NCI-H1092 (cell line): Measurements from ENCODE around the gene NDUFV3.
"Not testable (repeated sequence)": the region's sequence is repeated elsewhere in the genome, so short reads cannot be mapped to it uniquely, and the experiment has no call there.

Experiments used
- DNase-seq: peaks from one replicate; lab custom pipeline; 2025; lab: John Stamatoyannopoulos, UW

NDUFV3 gene

DNA sequence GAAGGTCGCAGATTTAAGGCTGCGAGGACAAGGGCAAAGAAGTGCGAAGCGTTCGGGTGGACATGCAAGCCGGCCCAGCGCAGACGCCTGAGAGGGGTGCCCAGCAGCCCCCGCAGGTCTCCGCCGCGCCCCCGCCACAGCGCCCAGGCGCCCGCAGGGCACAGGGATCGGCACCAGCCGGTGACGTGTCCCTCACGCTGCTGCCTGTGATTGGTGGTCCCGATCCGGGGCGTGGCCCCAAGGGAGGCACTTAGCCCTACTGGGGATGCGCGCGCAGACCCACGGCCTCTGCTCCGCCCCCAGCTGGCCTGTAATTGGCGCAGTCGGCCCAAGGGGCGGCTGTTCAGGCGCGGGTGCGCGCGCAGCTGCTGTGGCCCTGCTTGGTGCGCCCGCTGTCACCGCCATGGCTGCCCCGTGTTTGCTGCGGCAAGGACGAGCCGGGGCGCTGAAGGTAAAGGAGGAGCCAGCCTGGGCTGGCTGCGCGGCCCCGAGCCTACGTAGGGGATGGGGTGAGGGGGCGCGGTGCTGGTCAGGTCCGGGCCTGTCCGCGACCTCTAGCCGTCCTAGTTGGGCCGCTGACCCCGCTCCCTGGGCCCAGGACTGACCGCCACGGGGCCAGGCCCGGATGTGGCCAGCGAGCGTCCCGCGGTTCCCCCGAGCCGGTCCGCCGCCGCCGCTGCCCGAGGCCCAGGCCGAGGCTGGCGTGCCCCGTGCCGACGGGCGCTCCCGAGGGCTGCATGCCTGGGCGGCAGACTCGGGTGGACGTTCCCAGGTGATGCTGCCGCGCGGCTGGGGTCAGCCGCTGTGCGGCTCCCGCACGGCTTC, at the start of gene NDUFV3:
NDUFV3 (plus strand) TSS at position 379 of the 825 bp plus-strand sequence; CDS start at position 404, 25 bp downstream.
- DNase-seq = peak; percentile 99

DNA sequence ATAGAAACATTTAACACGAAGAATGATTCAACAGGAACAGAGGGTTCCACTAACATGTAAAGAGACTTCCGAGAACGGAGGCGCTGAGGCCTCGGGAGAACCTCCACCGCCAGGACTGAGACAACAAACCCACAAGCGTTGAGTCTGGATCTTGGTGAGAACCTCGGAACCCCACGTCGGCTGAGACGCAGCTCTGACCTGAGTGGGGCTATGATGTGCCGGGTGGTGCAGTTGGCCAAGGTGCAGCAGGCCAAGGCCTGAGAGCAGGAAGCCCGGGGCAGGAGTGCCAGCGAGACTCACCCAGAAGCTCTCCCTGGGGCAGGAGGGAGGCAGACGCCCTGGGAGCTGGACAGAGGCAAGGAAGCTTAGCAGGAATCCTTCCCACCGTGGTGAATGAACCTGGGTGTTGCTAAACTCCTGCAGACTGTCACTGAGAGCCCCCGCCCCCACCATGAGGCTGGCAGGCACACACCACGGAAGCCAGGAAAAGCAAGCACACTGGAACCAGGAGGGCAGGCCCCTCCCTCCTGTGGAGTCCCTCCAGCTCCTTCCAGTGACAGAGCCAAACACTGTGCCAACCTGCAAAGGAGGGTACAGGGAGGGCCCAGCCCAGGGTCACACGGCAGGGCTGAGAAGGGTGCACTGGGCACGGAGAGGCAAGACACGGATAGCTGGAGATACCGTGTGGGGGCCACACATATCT, 48.5 kb upstream of the NDUFV3 start:
- no peak for DNase-seq

DNA sequence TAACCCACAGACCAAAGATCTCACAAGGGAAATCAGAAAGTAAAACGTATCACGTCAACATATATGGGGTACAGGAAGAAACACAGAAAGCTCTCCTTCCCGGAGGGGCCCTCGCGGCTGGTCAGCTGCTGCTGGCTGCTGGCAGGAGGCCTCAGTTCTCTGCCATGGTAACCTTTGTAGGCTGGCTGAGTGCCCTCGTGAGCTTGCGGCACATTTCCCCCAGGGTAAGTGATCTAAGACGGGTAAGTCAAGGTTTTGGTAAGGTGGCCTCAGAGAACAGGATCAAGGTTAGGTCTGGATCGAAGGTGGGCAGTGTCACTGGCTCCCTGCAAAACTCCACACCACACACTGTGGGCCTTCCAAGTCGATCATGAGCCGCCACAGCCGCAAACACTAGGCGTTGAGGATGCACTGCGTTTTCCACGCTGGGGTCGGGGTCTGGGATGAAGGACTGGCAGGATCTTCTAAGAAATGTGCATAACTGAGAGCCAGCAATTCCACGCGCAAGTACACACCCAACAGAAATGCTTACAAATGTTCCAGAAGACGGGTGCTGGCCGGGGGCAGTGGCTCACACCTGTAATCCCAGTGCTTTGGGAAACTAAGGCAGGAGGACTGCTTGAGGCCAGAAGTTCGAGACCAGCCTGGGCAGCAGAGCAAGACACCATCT, 47.7 kb upstream of the NDUFV3 start:
- DNase-seq = peak; percentile 40

DNA sequence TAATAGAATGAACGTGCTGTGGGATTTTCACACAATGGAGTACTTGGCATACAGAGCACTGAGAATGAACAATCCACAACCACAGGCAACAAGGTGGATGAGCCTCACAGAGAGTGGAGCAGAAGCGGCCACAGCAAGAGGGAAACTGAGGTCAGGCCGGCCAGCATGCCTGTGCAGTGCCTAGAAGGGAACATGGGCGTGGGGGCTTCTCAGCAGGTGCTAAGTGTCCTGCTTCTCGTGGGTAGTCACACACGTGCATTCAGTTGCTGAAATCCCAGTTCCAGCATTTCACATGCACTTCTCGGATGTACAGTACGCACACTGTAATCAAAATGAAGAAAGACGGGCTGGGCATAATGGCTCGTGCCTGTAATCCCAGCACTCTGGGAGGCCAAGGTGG, 46.9 kb upstream of the NDUFV3 start:
- DNase-seq = no peak

DNA sequence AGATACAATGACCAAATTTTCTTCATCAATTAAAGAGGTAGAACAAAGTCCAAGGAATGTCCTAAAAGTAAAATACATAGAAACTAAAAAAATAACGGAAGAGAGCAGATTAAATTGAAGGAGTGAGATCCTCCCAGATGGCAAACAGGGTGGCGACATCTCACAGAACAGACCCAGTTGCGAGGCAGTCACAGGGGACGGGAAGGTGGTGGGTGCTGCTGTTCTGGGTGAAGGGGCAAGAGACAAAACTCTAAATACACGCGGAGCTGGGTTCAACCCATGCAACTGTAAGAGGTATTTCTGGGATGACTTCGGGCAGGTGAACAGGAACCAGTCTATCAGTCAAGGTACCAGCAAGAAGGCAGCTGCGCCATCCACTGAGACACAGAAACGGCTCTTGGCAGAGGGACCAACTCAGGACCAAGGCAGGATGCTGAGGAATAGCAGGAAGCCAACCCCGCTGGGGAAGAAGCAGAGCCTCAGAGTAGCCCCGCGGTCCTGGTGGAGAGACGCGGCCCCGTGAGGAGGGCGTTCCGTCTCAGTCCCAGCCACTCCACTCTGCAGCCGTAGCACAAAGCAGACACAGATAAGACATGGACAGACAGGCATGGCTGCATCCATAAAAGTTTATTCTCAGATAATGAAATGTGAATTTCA, 45.9 kb upstream of the NDUFV3 start:
- no peak for DNase-seq

DNA sequence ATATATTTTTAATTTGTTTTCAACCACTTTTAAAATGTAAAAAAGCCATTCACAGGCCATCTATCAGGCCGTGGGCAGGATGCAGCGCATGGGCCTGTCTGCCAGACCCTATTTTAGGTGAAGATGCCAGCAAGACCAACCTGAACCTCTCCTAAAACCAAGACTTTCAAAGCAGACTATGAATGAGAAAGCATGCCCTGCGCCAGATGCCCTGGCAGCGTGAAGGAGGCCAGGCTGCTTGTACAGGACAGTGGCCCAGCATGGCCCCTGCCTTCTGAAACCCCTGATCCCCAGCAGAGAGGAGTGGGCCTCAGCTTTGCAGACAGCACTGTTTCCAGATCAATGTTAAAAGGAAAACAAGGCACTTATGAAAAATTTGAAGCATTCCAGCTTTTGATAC, 45.4 kb upstream of the NDUFV3 start:
- DNase-seq = no peak

DNA sequence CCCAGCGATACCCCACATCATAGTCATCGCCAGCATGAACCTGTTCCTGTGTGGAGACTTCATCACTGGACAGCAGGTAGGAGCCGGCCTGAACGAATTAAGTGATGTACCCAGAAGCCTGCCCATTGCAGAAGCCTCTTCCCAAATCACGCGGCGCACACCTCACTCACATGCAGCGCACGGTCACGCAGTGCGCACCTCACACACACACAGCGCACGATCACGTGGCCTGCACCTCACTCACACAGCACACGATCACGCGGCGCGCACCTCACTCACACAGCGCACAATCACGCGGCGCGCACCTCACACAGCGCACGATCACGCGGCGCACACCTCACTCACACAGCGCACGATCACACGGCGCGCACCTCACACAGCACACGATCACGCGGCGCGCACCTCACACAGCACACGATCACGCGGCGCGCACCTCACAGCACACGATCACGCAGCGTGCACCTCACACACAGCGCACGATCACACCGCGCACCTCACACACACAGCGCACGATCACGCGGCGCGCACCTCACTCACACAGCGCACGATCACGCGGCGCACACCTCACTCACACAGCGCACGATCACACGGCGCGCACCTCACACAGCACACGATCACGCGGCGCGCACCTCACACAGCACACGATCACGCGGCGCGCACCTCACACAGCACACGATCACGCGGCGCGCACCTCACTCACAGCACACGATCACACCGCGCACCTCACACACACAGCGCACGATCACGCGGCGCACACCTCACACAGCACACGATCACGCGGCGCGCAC, 44.8 kb upstream of the NDUFV3 start:
- DNase-seq = not testable (repeated sequence)

DNA sequence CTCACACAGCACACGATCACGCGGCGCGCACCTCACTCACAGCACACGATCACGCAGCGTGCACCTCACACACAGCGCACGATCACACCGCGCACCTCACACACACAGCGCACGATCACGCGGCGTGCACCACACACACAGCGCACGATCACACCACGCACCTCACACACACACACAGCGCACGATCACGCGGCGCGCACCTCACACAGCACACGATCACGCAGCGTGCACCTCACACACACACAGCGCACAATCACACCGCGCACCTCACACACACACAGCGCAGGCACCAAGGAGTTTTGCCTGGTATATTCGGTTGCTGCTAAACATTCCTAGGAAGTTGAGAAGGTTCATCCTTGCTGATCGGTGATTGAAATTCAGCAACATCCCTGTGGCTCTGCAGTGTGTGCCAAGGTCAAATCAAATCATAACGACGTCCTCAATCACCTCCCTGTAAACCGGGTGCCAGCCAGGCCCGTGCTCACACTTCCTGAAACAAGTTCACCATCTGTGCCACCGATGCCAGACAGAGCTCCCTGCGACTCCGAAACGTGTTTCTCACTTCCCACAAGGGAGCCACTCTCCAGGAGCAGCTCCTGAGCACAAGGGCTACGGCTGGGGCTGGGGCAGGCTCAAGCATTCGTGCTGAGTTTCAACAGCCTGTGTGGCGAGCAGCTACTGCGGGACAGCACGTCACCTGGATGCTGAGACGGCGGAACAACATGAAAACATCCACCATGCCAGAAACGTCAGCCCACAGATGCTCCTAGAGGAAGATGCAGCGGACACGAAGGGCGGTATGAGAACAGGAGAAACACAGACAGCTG, 44.0 kb upstream of the NDUFV3 start:
- DNase-seq = no peak

DNA sequence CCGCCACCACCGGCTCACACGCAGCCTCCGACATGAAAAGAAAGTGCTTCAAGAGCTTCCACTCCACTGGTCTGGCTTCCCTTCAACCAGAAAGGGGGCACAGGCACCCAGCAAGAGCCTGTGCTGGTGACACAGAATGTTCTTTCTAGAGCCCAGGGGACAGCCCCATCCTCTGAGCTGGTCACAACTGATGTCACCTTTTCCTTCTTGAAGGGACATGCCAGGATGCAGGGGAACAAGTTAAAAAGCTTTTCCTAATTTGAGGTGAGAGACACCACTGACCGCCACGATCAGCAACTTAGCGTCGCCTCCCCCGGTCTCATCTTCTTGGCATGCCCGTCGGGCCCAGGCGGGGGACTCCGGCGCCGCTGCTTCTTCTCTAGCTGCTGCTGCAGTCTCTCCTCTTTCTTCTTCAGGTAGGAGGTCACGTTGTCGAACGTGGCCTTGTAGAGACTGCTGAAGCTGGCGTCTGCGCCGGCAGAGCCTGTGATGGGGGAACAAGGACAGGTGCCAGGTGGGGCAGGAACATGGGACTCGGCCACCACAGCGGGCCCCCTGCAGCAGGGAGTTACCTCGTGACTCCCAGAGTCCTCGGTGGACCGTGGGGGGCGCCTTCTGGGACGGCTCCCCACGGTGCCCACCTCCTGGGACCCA, 43.2 kb upstream of the NDUFV3 start:
- DNase-seq = no peak

DNA sequence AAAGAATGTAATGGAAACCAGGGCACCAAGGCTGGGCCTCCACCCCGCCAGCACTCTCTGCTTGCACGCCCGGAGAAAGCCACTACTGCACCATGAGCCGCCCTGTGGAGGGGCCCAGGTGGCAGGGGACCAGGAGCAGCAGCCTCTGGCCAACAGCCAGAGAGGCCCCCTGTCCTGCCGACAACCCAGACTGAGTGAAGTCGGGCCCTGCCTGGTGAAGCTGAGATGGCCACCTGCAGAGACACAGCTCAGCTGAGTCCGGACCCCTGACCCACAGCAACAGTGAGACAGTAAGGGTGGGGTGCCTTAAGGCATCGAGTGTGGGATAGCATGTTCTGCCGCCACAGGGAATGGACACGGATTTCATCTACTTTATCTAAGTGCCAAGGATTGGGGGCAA, 42.6 kb upstream of the NDUFV3 start:
- DNase-seq = no peak

DNA sequence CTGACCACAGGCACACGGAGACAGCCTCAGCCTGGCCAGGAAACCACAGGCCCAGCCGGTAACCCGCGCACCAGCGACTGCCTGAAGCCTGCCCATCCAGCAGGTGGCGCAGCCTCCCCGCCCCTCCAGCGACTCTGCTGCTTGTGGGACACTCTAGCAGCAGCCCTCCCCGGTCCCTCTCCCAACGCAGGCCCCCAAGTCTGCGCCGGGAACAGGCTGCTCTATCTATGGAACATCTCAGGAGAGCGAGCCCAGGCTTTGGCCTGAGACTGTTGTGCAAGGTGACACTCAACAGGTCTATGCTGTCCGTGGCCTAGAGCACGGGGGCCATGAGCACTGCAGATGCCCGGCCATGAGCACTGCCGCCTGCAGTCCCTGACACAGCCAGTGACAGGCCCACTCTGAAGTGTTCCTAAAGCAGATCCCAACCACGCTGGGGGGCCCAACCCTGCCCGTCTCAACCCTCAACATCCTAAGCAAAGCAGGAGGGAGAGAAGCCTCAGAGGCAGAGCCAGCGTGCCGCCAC, 42.2 kb upstream of the NDUFV3 start:
- DNase-seq = no peak

DNA sequence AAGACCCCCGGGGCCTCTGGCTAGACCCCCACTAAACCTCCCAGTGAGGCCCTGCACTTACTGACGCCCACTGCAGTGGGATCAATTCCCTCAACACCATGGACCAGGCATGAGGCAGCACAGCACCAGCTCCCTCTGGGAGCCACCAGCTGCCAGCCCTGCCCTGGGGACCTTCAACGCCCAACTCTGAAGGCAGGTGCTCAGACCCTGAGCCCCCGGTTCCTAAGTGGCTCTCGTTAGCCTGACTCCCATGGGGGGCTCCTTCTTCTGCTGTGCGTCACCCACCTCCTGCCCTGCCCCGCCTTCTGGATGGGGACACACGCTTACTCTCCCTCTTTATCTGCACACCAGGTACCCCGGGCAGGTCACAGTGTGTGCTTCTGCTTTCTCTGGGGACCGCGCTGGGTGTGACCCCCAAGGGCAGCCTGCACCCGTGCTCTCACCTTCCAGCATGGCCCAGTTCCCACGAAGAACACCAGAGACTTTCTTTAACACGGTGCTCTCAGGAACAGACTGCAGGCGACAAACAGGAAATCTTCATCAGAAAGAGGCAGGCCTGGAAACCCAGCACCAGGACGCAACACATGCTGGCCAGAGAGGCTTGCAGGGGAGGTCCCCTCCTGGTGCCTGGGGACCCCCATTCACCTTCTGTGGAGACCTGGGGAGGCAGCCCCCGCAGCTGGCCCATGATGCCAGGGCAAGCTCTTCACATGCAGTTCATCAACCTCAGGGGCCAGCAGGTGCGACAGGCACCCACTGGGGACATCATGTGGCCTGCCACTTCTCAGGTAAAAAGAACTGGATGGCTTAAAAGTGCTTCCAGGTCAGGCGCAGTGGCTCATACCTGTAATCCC, 41.1 kb upstream of the NDUFV3 start:
- no peak for DNase-seq

DNA sequence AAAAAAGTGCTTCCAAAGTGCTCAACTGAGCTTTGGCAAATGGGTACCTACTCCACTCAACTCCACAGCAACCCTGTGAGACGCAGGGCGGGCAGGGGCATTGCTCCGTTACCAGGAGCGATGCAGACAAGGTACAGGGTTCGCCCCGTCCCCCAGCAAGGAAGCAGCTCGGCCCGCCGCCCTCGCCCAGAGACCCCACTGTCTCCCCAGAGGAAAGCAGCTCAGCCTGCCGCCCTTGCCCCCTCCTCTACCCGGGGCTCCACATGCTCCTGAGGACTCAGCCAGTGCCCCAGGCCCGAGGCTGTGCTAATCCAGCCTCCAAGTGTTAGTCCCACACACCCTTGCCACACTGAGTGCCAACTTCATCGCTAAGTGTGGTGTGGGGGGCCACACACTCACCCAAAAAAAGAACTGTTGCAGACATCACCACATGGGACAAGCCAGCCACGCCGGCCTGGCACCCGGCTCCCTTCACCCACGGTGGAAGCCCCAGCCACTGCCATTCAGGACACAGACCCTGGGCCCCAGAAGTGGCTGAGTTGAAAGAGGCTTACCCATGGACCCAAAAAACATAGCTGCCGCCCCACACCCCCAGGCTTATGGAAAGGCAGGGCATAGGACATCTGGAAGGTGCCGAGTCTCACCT, 40.1 kb upstream of the NDUFV3 start:
- no peak for DNase-seq

DNA sequence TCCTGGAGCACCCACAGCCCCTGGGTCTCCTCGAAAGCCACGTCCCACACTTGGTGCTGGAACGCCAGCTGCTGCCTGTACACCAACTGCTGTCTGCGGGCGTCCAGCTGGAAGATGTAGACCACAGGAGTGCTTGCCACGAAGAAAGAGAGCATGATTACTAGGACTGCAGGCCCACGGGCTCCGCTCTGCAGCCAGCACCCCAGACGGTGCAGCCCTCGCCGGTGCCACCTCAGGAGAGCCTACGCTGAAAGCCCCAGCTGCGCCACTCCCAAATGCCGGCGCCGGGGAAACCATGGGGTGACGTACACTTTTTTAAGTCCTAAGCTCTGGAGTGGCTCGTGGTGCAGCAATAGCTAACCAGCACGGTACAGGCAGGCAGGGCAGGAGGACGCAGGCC, 39.5 kb upstream of the NDUFV3 start:
- DNase-seq = no peak

DNA sequence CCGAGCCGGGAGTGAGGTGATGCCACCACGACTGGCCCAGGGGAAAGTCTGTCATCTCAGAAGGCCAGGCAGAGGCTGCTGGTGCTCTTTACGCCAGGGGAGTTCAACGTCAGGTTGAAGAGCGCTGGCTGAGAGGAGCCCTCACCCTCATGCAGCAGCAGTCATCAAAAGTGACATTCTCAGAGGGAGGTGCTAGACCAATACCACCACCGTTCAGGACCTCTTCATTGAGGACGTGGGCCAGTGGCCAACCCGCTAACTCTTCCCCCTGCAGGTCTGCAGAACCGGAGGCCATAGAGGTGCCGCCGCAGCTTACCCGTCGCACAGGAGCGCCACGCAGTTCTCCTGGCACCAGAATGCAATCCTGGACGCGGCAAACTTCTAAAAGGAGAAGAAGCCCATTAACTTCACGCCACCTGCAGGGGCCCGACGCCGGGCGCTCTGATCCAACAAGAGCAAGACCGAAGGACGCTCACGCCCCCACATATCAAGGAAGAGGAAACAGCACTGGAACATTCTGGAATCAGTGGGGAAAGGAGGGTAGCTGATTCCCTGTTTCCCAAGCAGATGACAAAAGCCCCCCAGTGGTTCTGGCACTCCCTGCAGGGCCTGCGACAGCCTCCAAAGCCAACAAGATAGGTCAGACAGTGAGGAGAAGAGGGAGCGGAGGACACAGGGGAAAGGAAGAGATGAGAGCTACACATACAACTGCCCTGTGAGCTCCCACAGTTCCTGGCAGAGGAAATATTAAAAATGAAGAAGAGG, 38.7 kb upstream of the NDUFV3 start:
- no peak for DNase-seq

DNA sequence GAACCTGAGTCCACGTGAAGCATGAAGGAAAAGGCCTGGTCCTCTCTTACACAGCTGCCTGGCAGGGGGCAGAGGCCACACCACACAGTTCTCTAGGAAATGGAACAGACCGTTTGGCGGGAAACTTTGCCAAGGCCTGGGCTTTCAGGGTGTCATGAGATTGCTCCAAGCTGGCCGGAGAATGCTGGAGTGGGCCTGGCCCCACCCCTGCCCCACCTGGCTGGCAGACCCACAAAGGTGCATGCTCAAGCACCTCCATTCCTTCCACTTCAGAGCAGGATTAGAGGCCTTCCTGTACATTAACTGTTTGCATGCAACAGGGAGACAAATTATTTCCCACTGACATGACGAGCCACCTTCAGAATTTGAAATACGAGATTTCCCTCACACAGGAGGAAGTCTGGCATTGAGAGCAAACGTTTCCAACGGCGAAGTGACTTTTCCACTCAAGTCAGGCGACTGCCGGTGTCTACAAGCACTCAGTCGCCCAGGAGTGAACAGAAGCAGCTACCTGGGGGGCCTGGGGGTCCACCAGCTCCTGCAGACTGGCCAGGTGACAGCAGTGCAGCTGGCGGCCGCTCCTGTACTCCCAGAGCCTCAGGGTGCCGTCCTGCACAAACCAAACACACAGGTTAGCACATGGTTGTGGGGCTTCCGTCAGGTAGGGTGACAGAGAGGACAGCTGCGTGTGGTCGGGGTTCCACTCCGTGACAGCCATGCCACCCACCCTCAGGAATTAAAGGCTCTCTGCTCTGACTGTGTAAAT, 37.8 kb upstream of the NDUFV3 start:
- no peak for DNase-seq

DNA sequence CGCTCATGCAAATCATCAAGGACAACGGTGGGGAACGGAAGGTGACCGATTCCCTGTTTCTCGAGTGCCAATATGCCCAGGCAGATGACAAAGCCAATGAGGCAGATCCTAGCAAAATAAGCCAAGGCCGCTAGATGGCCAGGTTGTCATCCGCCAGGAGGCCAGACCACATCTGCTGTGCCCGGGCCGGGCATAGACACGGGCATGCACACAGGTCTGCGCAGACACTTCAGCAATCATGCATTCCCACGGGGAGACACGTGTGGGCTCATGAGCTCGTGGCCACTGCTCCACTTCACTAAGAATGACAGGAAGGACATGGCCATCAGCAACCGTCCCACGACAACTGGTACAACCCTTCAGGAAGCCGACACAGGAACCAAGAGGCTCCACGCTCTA, 37.2 kb upstream of the NDUFV3 start:
- DNase-seq = no peak
